A673 (cell line): Measurements from ENCODE around the gene SEL1L3.

Experiments used
- CTCF ChIP-seq: fragments of 300-800, 200-600 bp; sonication (generic); conservative IDR thresholded peaks from 2 replicates; pipeline ENCODE4 v1.5.1; 2017; ENCODE audit warnings: low read depth, mild to moderate bottlenecking, antibody characterized with exemption, low read length, moderate library complexity, mixed read lengths
- EZH2 ChIP-seq: fragments of 200-600 bp; sonication (generic); IDR thresholded peaks from 2 replicates; pipeline ENCODE4 v1.6.1; 2017; ENCODE audit warnings: borderline replicate concordance, low read depth, mild to moderate bottlenecking, mixed read lengths, antibody characterized with exemption, low read length; ENCODE audit not compliant: poor library complexity, severe bottlenecking

GRCh38 chr4:25722964-25723363 lies 139.8 kb downstream of the SEL1L3 start:
- TF ChIP-seq CTCF (no peak), EZH2 (no peak)
